K562 (cell line): ENCODE results near the gene CCDC158.
"Not testable (repeated sequence)": the region's sequence is repeated elsewhere in the genome, so short reads cannot be mapped to it uniquely, and the experiment has no call there.

ENCODE experiments used
- CREB3 ChIP-seq: fragments of 450-650 bp; conservative IDR thresholded peaks from 2 replicates; pipeline ENCODE4 v1.6.1; 2016; ENCODE audit warnings: missing genetic modification characterization, low read depth, mild to moderate bottlenecking, missing compliant biosample characterization, moderate library complexity
- CTCF ChIP-seq, 3 experiments: IDR thresholded peaks in 2 of 3; conservative IDR thresholded peaks in 1 of 3; 2 replicates each; pipeline ENCODE4 v1.5.1; 2011 to 2012; ENCODE audit warnings: low read length in 3 of 3, mild to moderate bottlenecking in 3 of 3, control low read depth in 2 of 3, improper control_type of control experiment in 1 of 3, inconsistent platforms in 1 of 3, low read depth in 1 of 3, mixed read lengths in 1 of 3, moderate library complexity in 1 of 3; ENCODE audit not compliant: insufficient read depth in 2 of 3
- E2F8 ChIP-seq: fragments of 450-650 bp; IDR thresholded peaks from 2 replicates; pipeline ENCODE4 v1.7.1; 2018; ENCODE audit warnings: mild to moderate bottlenecking, low read depth; ENCODE audit not compliant: partially characterized antibody
- GTF2E2 ChIP-seq: fragments of 200-800 bp; sonication (Bioruptor generic); IDR thresholded peaks from 2 replicates; pipeline ENCODE4 v1.6.1; 2016; ENCODE audit warnings: missing genetic modification characterization, missing compliant biosample characterization
- KAT2B ChIP-seq: IDR thresholded peaks from one replicate; pipeline ENCODE4 v1.6.1; 2012; ENCODE audit warnings: low read depth, mild to moderate bottlenecking, control low read depth, inconsistent platforms, low read length, moderate library complexity
- MEF2D ChIP-seq: conservative IDR thresholded peaks from 2 replicates; pipeline ENCODE4 v1.6.1; 2016; ENCODE audit warnings: low read depth, missing genetic modification characterization, missing compliant biosample characterization
- RUNX1 ChIP-seq: sonication (generic); IDR thresholded peaks from 2 replicates; pipeline ENCODE4 v1.6.1; 2016; ENCODE audit warnings: antibody characterized with exemption, low read depth
- TRIM28 ChIP-seq: fragments of 450-650 bp; IDR thresholded peaks from 2 replicates; pipeline ENCODE4 v1.6.1; 2017
- ZNF57 ChIP-seq: fragments of 450-650 bp; formaldehyde crosslinking; IDR thresholded peaks from 2 replicates; pipeline ENCODE4 v1.4.0; 2020; ENCODE audit warnings: mild to moderate bottlenecking, moderate library complexity

- TF ChIP-seq GTF2E2; KAT2B; CTCF (IDR thresholded peaks at IDR 0.05 in 2 of 3, conservative IDR thresholded peaks at IDR 0.05 in 1 of 3; ENCODE audit: insufficient read depth in 2 of 3, low read depth in 1 of 3, low read length in 3 of 3); E2F8; TRIM28; RUNX1; ZNF57 (CRISPR knock-in tag); CREB3; MEF2D (tag): not testable (repeated sequence)
These were observed 139.3 kb downstream of the CCDC158 start for GRCh38 chr4:76281594-76281993.
